Hepatic stellate cell (primary cell): ENCODE measurements around the gene PIP5K1C.
"Not testable (repeated sequence)": the region's sequence is repeated elsewhere in the genome, so short reads cannot be mapped to it uniquely, and the experiment has no call there.

ENCODE experiments used
- DNase-seq: peaks from one replicate; pipeline ENCODE4 v3.0.0; 2011; ENCODE audit warnings: low spot score

The PIP5K1C gene

DNA sequence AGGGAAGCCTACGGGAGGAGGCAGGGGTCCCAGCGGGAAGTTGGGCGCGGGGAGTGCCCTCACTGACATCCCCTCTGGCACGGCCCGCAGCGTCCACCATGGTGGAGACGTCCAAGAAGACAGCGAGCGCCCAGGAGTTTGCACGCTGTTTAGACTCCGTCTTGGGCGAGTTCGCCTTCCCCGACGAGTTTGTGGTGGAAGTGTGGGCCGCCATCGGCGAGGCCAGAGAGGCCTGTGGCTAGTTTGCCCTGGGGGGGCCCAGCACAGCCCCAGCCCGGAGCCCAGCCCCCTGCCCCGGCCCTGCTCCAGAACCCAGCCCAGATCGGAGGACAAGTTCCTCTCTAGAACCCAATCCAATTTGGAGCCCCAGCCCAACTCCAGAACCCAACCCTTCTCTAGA is 110.3 kb downstream of the PIP5K1C start:
- no peak for DNase-seq

DNA sequence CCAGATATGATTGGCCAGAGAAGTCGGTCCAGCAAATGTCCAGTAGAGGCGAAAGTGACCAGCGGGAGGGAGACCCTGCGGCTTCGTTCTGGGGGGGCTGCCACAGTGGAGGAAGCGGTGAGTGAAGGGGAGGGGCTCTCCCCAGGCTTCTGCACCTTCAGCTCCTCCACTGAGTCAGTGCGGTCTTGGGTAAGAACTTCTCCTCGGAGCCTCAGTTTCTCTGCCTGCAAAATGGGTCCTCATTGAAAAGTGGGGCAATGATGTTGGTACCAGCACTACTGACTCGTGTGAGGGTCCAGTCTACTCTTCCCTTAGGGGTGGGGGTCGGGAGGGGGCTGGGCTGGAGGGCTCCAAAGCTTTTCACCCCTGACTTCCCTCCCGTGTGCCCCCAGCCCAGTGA is 110.8 kb downstream of the PIP5K1C start:
- DNase-seq: no peak

DNA sequence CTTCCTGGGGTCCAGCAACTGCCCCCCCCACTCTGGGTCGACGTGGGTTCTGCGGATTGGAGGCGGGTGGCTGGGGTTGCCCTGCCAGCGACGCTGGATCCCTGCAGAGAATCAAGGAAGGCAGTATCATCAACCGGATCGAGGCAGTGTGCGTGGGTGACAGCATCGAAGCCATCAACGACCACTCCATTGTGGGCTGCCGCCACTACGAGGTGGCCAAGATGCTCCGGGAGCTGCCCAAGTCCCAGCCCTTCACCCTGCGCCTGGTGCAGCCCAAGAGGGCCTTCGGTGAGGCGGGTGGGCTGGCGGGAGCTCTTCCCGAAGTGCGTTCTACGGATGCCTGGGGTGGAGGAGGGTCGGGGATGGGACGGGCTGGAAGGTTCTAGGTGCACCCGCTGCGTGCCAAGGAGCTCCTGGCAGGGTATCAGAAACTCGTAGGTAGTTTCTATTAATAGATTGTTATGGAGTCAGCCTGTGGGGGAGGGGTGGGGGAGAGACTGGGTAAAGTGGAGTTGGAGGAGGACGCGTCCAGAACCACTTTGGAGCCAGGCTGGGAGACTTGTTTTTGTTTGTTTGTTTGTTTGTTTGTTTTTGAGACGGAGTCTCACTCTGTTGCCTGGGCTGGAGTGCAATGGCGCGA is 113.4 kb downstream of the PIP5K1C start:
- DNase-seq: no peak

DNA sequence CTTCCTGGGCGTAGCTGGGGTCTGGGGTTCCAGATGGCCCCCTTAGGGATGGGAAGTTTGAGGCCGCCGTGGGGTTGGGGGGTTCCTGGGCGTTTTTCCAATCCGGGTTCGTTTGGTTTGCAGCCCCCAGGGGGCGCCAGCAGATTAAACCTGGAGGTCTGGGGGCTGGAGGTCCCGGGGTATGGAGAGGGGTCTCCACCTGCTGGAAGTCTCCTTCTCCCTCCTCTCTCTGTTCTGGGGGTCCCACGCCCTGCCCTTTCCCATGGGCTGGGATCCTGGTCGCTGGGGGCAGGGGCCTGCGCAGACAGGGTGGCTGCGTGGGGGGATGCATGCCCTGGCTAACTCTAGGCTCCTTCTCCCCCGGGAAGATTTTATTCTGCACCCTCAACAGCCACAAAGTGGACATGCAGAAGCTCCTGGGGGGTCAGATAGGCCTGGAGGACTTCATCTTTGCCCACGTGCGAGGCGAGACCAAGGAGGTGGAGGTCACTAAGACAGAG is 114.1 kb downstream of the PIP5K1C start:
- DNase-seq: no peak

DNA sequence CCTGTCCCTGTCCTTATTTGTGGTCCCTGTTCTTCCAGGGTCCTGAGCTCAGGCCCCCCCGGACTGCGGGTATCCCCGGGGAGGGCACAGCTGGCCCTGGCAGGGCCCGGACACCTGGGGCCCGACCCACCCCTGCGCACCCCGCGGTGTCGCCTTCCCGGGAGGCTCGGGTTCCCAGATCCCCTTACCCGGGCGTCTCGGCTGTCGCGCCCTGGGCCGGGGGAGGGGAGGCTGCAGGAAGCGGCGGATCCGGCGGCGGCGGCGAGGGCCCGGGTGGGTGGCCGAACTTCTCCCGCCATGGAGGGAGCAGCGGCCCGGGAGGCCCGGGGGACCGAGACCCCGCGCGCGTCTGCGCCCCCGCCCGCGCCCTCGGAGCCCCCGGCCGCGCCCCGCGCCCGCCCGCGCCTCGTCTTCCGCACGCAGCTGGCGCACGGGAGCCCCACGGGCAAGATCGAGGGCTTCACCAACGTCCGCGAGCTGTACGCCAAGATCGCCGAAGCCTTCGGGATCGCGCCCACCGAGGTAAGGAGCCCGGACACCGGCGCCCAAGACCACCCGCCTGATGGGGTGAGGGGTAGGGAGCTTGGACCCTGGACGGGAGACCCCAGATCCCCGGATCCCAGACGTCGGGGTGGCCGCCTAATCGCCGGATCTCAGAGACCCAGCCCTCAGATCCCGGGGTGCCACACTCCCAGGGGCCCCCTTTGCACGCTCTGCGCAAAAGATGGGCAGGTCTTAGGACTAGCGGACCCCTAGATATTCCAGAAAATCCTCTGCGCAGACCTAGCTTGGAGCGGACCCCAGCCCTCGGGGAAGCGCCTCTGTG is 114.8 kb downstream of the PIP5K1C start, which contains the start of gene GIPC3:
Gene GIPC3, plus strand, starts transcription at position 178 of the 826 bp plus-strand sequence. Its CDS starts 120 bp downstream, at position 298.
- no peak for DNase-seq

DNA sequence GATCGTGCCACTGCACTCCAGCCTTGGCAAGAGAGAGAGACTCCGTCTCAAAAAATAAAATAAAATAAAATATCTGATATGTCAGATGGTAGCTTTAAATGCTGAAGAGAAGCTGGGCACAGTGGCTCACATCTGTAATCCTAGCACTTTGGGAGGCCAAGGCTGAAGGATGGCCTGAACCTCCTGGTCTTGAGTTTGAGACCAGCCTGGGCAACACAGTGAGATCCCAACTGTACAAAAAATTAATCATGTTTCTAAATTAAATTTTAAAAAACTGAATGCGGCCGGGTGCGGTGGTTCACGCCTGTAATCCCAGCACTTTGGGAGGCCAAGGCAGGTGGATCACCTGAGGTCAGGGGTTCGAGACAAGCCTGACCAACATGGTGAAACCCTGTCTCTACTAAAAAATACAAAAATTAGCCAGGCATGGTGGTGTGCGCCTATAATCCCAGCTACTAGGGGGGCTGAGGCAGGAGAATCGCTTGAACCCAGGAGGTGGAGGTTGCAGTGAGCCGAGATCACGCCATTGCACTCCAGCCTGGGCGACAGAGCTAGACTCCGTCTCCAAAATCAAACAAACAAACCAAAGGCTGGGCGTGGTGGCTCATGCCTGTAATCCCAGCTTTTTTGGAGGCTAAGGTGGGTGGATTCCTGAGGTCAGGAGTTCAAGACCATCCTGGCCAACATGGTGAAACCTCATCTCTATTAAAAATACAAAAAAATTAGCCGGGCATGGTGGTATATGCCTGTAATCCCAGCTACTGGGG is 116.0 kb downstream of the PIP5K1C start:
- not testable (repeated sequence) for DNase-seq

DNA sequence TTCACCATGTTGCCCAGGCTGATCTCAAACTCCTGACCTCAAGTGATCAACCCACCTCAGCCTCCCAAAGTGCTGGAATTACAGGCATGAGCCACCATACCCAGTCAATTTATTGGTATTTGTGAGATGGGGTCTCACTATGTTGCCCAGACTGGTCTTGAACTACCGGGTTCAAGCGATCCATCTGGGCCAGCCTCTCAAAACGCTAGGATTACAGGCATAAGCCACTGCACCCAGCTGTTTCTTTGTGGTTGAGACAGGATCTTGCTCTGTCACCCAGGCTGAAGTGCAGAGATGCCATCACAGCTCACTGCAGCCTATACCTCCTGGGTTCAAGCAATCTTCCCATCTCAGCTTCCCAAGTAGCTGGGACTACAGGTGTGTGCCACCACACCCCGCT is 118.5 kb downstream of the PIP5K1C start:
- DNase-seq: not testable (repeated sequence)
